T-helper 2 cell treated with Interferon-gamma antibody and Interleukin-4, amounts not matched to agents 100 ng/mL and 5 ng/mL, for 36 hours (primary cell): ENCODE measurements around the gene IDUA. TPM values are rescaled to one million over a fixed set of nuclear protein-coding genes. Genes with fewer than 3 reads are reported as not detected.

Experiments
- intact Hi-C: fragments of 100-400 bp; cut with micrococcal nuclease; formaldehyde crosslinking; loops from one replicate; pipeline ENCODE4 v1.15.1; 2023
- total RNA-seq: library from RNA; stranded (reverse); gene quantifications from 2 replicates; pipeline ENCODE4 v1.2.3, GENCODE V29; 2022

The IDUA gene
- total RNA-seq, 1 donor from 2014 or later, result 36.0 TPM

GRCh38 chr4:966266-967112, 20.4 kb upstream of the IDUA start:
- intact Hi-C loops, result no loop called here

DNA sequence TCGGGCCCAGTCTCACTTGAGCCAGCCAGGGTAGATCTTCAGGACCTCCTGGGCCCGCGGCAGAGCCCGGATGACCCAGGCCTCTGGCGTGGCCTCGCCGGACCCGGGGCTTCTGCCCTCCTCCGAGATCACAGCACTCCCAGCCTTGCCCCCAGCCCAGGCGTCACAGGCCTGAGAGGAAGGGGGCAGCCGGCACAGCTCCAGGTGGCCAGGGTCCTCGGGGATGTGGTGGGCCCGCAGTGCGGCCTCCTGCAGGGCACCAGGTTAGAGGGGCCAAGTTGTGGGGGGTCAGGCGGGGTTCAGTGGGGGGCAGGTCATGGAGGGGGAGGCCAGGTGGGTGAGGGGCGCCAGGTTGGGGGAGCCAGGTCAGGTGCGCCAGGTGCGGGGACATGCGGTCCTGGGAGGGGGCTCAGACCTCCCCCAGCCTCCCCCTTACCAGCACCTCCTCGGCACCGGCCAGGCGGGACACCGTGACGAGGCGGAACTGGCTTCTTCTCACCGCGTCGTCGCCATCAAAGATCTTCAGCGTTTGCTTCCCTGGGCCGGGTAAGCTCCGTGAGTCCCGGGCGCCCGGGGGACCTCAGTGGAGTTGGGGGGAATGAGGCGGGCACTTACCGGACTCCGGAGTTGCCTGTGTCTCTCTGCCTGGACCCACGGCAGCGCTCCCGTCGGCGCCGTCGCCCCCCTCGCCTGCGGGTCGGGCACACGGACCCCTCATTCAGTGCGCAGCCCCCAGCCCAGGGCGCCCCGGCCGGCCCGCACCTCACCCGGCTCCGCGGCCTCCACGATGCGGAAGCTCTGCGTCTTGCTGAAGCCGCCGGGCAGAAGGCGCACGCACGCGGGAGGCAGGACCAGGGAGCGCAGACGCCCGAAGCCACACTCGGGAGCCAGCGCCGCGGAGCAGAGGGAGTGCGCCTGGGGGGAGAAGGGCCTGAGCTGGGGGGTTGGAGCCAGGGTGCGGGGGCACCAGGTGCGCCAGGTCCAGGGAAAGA, 19.4 kb upstream of the IDUA start:
- intact Hi-C loops, result no loop called here

GRCh38 chr4:968221-968620, 18.6 kb upstream of the IDUA start:
- intact Hi-C loops, result no loop called here

- intact Hi-C loops, result no loop called here
These were observed 18.0 kb upstream of the IDUA start for GRCh38 chr4:968621-969394.

- intact Hi-C loops, result loop anchor here (10.0 kb wide), 1 partner anchor 95 kb away; no protein-coding TSS in a partner anchor
These were observed 16.6 kb upstream of the IDUA start for GRCh38 chr4:970046-970745.

DNA sequence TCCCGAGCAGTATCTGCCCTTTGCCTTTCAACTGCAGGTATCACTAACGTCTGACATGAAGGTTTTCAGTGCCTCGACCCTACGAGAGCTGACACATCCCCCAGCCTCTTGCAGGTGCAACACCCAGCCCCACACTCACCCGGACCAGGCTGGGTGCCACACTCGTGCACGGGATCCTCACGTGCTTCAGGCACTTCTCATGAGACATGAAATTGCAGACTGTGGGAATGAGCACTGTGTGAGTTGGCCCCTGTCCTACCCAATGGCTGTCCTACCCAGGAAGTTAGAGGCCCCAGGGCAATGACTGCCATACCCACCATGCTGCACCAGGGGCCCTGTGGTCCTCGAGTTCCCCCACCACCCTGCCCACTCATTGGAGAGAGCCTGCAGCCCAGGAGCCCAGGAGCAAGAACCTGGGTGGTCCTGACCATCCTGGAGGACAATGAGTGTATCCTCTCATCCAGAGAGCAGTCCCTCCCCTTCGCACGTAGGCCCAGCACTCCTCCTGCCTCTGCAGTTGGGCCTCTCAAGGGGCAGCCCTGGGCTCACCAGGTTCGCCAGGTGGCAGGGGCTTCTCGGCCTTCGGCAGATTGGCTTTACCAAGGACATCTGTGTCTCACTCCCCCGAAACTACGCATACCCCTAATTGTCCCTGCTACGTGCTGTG, 15.9 kb upstream of the IDUA start:
- intact Hi-C loops, result loop anchor here (10.0 kb wide), 1 partner anchor 96 kb away; no protein-coding TSS in a partner anchor

DNA sequence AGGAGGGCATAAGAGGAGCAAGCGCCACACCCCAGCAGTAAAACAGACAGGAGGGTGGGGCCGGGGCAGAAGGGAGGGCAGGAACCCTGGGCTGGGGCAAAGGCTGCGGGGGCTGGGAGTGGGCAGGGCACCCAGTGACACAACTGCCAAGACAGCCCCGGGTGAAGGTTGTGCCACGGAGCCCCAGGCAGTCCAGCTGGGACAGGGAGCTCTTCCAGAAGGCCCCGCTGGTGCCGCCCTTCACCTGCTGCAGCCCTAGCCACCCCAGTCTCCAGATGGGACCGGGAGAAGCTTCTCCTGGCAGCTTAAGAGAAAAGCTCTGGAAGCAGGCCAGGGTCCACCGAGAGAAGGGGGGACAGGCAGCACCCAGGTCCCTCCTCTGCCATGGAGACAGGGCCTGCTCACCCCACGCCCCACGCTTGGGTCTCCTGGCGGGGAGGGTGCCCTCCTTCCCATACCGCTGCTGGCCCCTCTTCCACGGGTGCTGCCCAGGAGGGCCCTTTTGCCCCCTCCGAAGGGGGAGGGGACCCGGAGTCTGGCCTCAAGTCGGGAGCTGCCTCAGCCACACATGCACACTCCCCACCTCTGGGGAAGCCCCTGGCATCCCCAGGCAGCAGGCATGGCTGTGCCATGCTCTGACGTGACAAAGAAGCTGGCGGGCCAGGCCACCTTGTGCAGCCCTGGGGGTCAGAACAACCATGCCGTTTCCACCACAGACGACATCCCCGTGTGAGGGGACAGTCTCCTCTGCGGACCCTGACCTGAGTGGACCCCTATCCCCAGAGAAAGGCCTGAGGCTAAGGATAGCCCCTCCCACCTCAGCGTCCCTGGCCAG, 15.0 kb upstream of the IDUA start:
- intact Hi-C loops, result loop anchor here (10.0 kb wide), 1 partner anchor 97 kb away; no protein-coding TSS in a partner anchor

GRCh38 chr4:972651-973424, 14.0 kb upstream of the IDUA start:
- intact Hi-C loops, result loop anchor here (1.0 to 10.0 kb wide), 5 partner anchors 14 to 191 kb away; partner anchors contain the start of genes FGFRL1, GAK, IDUA and TMEM175

- intact Hi-C loops, result loop anchor here (1.0 to 10.0 kb wide), 5 partner anchors 14 to 191 kb away; partner anchors contain the start of genes FGFRL1, GAK, IDUA and TMEM175
These were observed 13.1 kb upstream of the IDUA start, which contains the start of gene DGKQ for GRCh38 chr4:973431-974397. Gene DGKQ, minus strand, starts transcription at chr4:973569. Its CDS starts 87 bp downstream, at chr4:973482.

- intact Hi-C loops, result loop anchor here (10.0 kb wide), 1 partner anchor 100 kb away; no protein-coding TSS in a partner anchor
These were observed 12.2 kb upstream of the IDUA start for GRCh38 chr4:974668-975067.

- intact Hi-C loops, result loop anchor here (10.0 kb wide), 1 partner anchor 101 kb away; no protein-coding TSS in a partner anchor
These were observed 10.8 kb upstream of the IDUA start for GRCh38 chr4:976016-976415.

DNA sequence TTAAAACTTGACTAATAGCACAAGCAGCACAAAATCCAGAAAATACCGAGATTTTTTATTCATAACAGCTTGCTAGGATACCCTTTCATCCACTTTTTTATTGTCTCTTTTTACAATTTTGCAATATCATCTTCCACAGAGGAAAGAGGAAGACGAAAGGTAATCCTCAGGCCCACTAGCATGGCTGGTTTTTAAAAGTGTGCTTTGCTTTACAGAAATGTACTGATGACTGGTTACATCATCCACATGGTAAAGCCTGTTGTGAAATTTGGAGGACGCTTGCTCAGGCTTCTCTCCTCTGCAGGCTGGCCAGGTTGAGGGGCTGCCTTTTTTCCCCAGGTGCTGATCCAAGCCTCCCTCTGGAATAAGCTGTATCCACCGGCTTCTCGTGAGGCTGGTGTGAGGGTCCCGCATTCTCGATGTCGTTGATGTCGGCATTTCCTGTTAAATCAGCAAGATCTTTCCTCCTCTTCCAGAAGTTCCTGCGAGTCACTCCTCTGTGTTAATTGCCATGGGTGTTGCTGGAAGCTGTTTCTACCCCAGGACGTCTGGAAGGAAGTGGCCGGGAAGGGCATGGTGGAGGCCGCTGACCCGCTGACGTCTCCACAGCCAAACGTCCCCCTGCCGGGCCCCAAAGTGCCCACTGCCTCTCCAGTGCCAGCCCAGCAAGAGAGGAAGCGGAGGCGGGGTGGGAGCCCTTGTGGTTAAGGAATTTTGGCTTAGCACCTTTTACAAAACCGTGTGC, 7.7 kb upstream of the IDUA start:
- intact Hi-C loops, result loop anchor here (10.0 kb wide), 1 partner anchor 104 kb away; no protein-coding TSS in a partner anchor

- intact Hi-C loops, result no loop called here
These were observed 4.6 kb upstream of the IDUA start for GRCh38 chr4:982291-982690.

DNA sequence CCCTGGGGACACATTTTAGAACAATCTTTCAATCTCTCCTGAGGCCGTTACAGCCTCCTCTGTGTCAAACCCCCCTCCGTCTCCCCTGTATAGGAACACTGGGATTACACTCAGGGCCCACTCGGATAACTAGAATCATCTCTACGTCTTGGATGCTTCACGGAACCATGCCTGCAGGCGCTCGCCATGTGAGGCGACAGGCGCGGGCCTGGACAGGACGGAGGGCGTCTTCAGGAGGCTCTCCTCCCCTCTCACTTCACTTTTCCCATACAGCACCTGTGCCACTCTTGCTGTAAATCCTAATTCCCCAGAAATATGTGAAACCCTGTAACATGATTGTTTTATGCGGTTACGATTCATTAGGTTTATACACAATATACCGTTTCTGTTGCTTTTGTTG, 4.0 kb upstream of the IDUA start:
- intact Hi-C loops, result no loop called here

GRCh38 chr4:984336-985054, 2.3 kb upstream of the IDUA start:
- intact Hi-C loops, result loop anchor here (5.0 kb wide), 1 partner anchor 202 kb away; no protein-coding TSS in a partner anchor
